Measurements from ENCODE around the gene PGAP3.

Gene PGAP3

DNA sequence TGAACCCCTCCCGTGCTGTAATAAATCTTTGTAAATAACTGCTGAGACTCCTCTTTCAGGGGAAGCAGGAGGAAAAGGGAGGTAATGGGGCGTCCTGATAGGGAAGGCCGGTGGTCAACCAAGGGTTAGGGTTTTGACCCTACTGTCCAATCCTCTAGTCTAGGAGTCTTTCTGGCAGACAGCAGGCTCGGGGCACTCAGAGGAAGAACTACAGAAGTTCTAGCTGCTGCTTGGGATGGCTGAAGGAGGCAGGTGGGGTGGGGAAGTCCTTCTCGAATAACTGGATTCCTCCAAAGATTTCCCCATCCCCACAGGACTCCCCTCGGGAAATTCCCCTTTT, 51.3 kb downstream of the PGAP3 start:
- peak; percentile 12 for DNase-seq

GRCh38 chr17:39635614-39636176, 52.2 kb downstream of the PGAP3 start:
- no peak for DNase-seq

- peak; percentile 25 for DNase-seq
Observed at GRCh38 chr17:39634384-39634871, 53.4 kb downstream of the PGAP3 start.

- DNase-seq = no peak
Observed at GRCh38 chr17:39633570-39634183, 54.2 kb downstream of the PGAP3 start.

- no peak for DNase-seq
Observed at GRCh38 chr17:39632153-39632941, 55.5 kb downstream of the PGAP3 start.

DNA sequence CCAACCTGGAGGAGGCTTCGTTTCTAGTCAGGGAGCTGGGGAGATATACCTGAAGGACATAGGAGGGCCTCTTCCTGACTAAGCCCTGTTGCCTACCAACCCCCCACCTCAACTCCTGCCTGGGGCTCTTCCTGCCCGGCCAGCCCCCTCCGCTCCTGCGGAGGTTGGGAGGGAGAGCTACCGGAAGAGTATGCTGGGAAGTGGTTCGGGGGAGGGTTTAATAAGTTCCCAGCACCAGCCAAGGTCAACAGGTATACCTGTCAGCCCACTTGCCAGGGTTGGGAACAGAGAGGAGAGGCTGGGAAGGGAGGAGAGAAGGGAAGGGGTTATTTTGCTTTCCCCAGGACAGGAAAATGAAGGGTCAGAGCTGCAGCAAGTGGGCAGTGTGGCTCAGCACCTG, 56.5 kb downstream of the PGAP3 start:
- no peak for DNase-seq

GRCh38 chr17:39629898-39630297, 58.0 kb downstream of the PGAP3 start:
- DNase-seq = no peak

DNA sequence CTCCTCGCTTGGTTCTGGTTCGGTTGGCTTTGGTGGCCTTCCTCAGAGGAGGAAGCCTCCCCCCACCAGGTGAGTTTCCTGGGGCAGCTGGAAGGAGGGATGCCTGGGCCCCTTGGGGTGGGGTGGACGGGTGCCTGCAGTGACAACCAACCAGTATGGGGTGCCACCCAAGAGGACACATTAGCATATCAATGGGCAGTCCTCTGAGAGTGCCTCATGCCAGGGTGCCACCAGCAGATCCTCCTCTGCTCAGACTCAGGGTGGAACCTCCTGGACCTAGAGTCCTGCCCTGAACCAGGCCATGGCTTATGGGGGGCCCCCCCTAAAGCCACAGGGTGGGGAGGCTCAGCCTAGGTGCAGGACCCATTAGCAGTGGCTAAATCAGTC, 58.4 kb downstream of the PGAP3 start:
- no peak for DNase-seq

GRCh38 chr17:39628655-39629493, 59.0 kb downstream of the PGAP3 start:
- no peak for DNase-seq

GRCh38 chr17:39627712-39628516, 59.9 kb downstream of the PGAP3 start:
- no peak for DNase-seq

DNA sequence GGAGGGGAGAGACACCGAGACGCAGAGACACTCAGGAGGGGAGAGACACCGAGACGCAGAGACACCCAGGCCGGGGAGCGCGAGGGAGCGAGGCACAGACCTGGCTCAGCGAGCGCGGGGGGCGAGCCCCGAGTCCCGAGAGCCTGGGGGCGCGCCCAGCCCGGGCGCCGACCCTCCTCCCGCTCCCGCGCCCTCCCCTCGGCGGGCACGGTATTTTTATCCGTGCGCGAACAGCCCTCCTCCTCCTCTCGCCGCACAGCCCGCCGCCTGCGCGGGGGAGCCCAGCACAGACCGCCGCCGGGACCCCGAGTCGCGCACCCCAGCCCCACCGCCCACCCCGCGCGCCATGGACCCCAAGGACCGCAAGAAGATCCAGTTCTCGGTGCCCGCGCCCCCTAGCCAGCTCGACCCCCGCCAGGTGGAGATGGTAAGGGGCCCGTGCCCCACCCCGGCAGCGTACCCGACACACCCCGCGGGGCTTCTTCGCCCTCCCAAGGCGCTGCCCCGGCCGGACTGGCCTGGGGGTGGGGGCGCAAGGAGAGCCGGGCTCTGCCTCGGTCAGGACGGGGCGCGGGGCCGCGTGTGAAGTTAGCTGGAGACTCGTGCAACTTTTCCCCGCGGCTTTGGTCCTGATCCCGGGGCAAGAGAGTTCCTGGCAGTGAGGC, 60.7 kb downstream of the PGAP3 start:
- no peak for DNase-seq

GRCh38 chr17:39626171-39627046, 61.4 kb downstream of the PGAP3 start, which contains the start of gene PPP1R1B:
TSS of gene PPP1R1B (plus strand) at chr17:39626952. CDS start at chr17:39627393, 441 bp downstream.
- DNase-seq = peak; percentile 25

- no peak for DNase-seq
Observed at GRCh38 chr17:39625198-39625785, 62.6 kb downstream of the PGAP3 start.

- no peak for DNase-seq
Observed at GRCh38 chr17:39624313-39624712, 63.5 kb downstream of the PGAP3 start.

DNA sequence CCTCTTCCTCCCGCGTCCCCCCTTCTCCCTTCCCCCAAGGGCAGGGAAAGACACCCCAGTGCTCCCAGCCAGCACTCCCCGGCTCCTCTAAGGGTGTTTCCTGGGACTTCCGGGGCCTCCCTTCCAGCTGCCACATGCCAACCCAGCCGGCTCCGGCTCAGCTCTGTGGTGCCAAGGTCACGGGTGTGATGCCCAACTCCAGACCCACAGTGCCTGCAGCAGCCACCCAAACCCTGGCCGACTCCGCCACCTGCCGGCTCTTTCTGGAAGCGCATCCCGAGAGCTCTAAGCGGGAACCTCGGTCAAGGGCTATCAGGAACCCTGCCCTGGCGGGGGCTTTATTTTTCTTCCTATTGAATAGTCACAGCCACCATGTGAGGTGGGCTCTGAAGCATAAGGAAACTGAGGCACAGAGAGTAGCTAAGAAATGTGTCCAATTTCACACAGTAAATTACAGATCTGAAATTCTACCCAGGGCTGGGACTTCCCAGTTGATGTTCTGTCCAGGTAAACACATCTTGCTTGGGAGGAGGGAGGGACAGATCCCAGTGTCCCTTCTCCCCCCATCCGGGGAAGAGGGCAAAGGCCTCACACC, 64.4 kb downstream of the PGAP3 start:
- peak; percentile 90 for DNase-seq

DNA sequence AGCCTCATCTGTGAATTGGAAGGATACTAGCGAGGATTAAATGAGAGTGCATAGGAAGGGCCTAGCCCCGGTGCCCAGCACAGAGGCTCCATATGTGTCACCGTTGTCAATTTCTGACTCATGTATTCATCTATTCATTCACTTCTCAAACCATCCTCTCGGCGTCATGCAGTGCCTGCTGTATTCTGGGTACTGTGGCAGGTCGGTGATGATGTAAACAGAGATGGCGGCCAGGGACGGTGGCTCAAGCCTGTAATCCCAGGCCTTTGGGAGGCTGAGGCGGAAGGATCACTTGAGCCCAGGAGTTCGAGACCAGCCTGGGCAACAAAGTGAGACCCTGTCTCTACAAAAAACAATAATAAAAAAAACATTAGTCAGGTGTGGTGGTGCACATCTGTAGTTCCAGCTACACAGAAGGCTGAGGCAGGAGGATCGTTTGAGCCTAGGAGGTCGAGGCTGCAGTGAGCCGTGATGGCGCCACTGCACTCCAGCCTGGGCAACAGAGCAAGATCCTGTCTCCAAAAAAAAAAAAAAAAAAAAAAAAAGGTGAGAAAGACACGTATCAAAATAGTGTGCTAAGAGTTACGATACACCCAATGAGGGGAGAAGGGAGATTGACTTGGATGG, 65.4 kb downstream of the PGAP3 start:
- peak; percentile 66 for DNase-seq

DNA sequence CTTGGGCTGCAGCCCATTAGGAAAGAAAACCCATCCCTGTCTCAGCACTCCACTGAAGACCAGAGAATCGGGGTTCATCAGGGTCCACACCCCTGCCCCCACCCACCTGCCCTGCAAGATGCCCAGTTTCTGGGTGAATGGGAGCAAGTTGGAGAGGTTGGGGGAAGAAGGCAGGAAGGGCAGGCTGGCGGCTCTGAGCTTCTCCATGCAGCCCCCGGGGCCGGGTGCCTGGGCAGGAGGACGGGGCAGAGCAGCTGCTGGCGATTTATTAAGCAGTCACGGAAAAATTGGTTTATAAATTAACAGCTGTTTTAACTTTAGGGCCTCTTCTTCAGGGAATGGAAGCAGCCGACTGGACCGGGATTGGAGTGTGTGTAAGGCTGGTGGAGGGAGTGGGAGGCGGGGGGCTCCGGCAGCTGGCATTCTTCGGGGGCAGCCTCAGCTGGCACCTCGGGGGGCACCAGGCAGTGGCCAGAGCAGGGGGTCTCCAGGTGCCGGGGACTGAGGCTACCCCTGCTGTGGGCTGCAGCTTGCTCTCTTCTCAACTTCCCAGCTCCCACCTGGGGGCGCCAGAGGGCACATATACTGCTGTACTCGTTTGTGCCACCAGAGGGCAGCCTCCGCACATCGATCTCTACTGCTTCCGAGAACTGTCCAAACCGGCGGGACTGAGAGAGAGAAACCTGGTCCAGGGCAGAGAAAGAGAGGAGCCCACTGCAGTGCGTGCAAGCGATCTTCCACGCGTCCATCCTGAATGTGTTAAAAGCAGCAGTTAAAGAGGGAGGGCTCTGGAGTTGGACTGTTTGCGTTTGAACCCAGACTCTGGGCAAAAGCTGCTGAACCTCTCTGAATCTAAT, 66.1 kb downstream of the PGAP3 start:
- DNase-seq = peak; percentile 89
